OCI-M2 (cell line): Measurements from ENCODE around the gene INPP5A.
"Not testable (repeated sequence)": the region's sequence is repeated elsewhere in the genome, so short reads cannot be mapped to it uniquely, and the experiment has no call there.

Experiments used
- DNase-seq: peaks from one replicate; lab custom pipeline; 2025; ENCODE audit not compliant: unreplicated experiment; lab: John Stamatoyannopoulos, UW

Gene INPP5A

GRCh38 chr10:132669208-132669861 lies 131.7 kb downstream of the INPP5A start:
- no peak for DNase-seq

GRCh38 chr10:132670546-132671227 lies 133.1 kb downstream of the INPP5A start:
- DNase-seq = no peak

- DNase-seq = no peak
Measured at GRCh38 chr10:132671228-132672154, 133.9 kb downstream of the INPP5A start.

- DNase-seq = not testable (repeated sequence)
Measured at GRCh38 chr10:132673746-132674145, 136.2 kb downstream of the INPP5A start.

GRCh38 chr10:132674311-132674710 lies 136.7 kb downstream of the INPP5A start:
- no peak for DNase-seq

- DNase-seq = no peak
Measured at GRCh38 chr10:132675031-132675740, 137.6 kb downstream of the INPP5A start.

GRCh38 chr10:132676193-132676891 lies 138.8 kb downstream of the INPP5A start:
- DNase-seq = no peak

GRCh38 chr10:132677096-132677472 lies 139.5 kb downstream of the INPP5A start:
- no peak for DNase-seq

- no peak for DNase-seq
Measured at GRCh38 chr10:132677473-132678227, 140.1 kb downstream of the INPP5A start.

- DNase-seq = no peak
Measured at GRCh38 chr10:132678436-132679216, 141.0 kb downstream of the INPP5A start.

GRCh38 chr10:132679217-132679595 lies 141.6 kb downstream of the INPP5A start:
- no peak for DNase-seq

- no peak for DNase-seq
Measured at GRCh38 chr10:132679640-132680039, 142.1 kb downstream of the INPP5A start.

GRCh38 chr10:132680741-132681140 lies 143.2 kb downstream of the INPP5A start:
- not testable (repeated sequence) for DNase-seq

GRCh38 chr10:132681858-132682755 lies 144.5 kb downstream of the INPP5A start:
- no peak for DNase-seq

GRCh38 chr10:132684164-132684891 lies 146.7 kb downstream of the INPP5A start:
- DNase-seq = no peak

GRCh38 chr10:132685101-132685891 lies 147.7 kb downstream of the INPP5A start:
- no peak for DNase-seq
